GM19351 (cell line): ENCODE measurements around the gene TRPM2.

Experiments
- ATAC-seq: cut with Tn5 transposase; IDR thresholded peaks from one replicate; pipeline ENCODE4 v1.9.1; 2021; ENCODE audit warnings: mild to moderate bottlenecking, moderate library complexity; ENCODE audit not compliant: unreplicated experiment

TRPM2 gene

GRCh38 chr21:44353191-44353970, at the start of gene TRPM2:
Gene TRPM2, plus strand, starts transcription at chr21:44353621. Its CDS starts 80 bp downstream, at chr21:44353701.
- no peak for ATAC-seq

GRCh38 chr21:44304011-44304616, 49.3 kb upstream of the TRPM2 start:
- ATAC-seq: no peak

GRCh38 chr21:44304877-44305293, 48.5 kb upstream of the TRPM2 start:
- ATAC-seq: no peak

- no peak for ATAC-seq
These were observed 47.7 kb upstream of the TRPM2 start for GRCh38 chr21:44305691-44306090.

GRCh38 chr21:44306936-44307704, 46.3 kb upstream of the TRPM2 start:
- no peak for ATAC-seq

GRCh38 chr21:44310628-44311507, 42.6 kb upstream of the TRPM2 start:
- no peak for ATAC-seq

- ATAC-seq: no peak
These were observed 41.3 kb upstream of the TRPM2 start for GRCh38 chr21:44312089-44312488.

GRCh38 chr21:44312716-44313115, 40.7 kb upstream of the TRPM2 start:
- no peak for ATAC-seq

GRCh38 chr21:44313451-44313850, 40.0 kb upstream of the TRPM2 start:
- ATAC-seq: no peak

GRCh38 chr21:44314128-44314527, 39.3 kb upstream of the TRPM2 start:
- no peak for ATAC-seq

GRCh38 chr21:44314561-44314960, 38.9 kb upstream of the TRPM2 start:
- no peak for ATAC-seq

- ATAC-seq: no peak
These were observed 37.7 kb upstream of the TRPM2 start for GRCh38 chr21:44315691-44316203.

GRCh38 chr21:44316277-44316900, 37.0 kb upstream of the TRPM2 start:
- no peak for ATAC-seq

- ATAC-seq: no peak
These were observed 36.1 kb upstream of the TRPM2 start for GRCh38 chr21:44317241-44317782.

- no peak for ATAC-seq
These were observed 35.5 kb upstream of the TRPM2 start for GRCh38 chr21:44317871-44318270.

GRCh38 chr21:44318489-44319285, 34.7 kb upstream of the TRPM2 start:
- ATAC-seq: no peak

- no peak for ATAC-seq
These were observed 33.9 kb upstream of the TRPM2 start for GRCh38 chr21:44319407-44320065.

GRCh38 chr21:44320847-44321246, 32.6 kb upstream of the TRPM2 start:
- no peak for ATAC-seq
